Panc1 (cell line): ENCODE results near the gene DCC.

Source experiments
- CTCF ChIP-seq: fragments of 450-650 bp; IDR thresholded peaks from 2 replicates; pipeline ENCODE4 v1.5.1; 2017; ENCODE audit warnings: mild to moderate bottlenecking
- REST ChIP-seq, 2 experiments: IDR thresholded peaks; 2 replicates each; pipeline ENCODE4 v1.6.1; 2011 to 2012; ENCODE audit warnings: low read depth in 2 of 2, control low read depth in 1 of 2, low read length in 1 of 2, mild to moderate bottlenecking in 1 of 2, moderate library complexity in 1 of 2; ENCODE audit not compliant: insufficient read depth in 1 of 2
- TCF7L2 ChIP-seq: IDR thresholded peaks from 2 replicates; pipeline ENCODE4 v1.6.1; 2011; ENCODE audit warnings: mild to moderate bottlenecking, low read depth, low read length, inconsistent platforms

- TF ChIP-seq CTCF, result no peak
- TF ChIP-seq REST (IDR thresholded peaks at IDR 0.05; ENCODE audit: insufficient read depth in 1 of 2, low read depth in 2 of 2, low read length in 1 of 2), result no peak
- TF ChIP-seq TCF7L2, result no peak
These were observed 1103.8 kb downstream of the DCC start for GRCh38 chr18:53443831-53444230.
